ENCODE results near the gene WASHC1. TPM values are rescaled to one million over a fixed set of nuclear protein-coding genes. Genes with fewer than 3 reads are reported as not detected.

The WASHC1 gene
- total RNA-seq, result 2.8 and 7.1 TPM in 2 replicates

GRCh38 chr9:29356-29755, at the start of gene WASHC1:
Gene WASHC1 (minus strand): TSS chr9:29456. CDS start chr9:24999, 4,457 bp downstream.

Other genes starting within 250 kb of the WASHC1 start
- under 0.01 TPM in 1 of 2 replicates, not detected in the other for gene FOXD4, start 89.0 kb upstream of the WASHC1 start, total RNA-seq
- gene ZNG1A, start 149.6 kb upstream of the WASHC1 start, total RNA-seq, result 9.4 and 15.7 TPM in 2 replicates
- gene DOCK8, start 185.4 kb upstream of the WASHC1 start, total RNA-seq, result 1.6 and 2.0 TPM in 2 replicates